Keratinocyte (primary cell): Measurements from ENCODE around the gene ASMT. TPM values are rescaled to one million over a fixed set of nuclear protein-coding genes. Genes with fewer than 3 reads are reported as not detected.
"Not testable (repeated sequence)": the region's sequence is repeated elsewhere in the genome, so short reads cannot be mapped to it uniquely, and the experiment has no call there.

ENCODE experiments used
- DNase-seq: peaks from one replicate; pipeline ENCODE4 v3.0.0-alpha.2; 2011; ENCODE audit warnings: low read depth, missing footprints, low spot score
- FAIRE-seq: peaks from 2 replicates; lab custom pipeline; 2011; peaks lifted over from hg19 to GRCh38; lab: Jason Lieb, UNC
- H2AFZ ChIP-seq: 2 replicates; pipeline ENCODE4 v1.6.0; 2012; ENCODE audit warnings: low read length, control low read depth, inconsistent platforms; ENCODE audit not compliant: control insufficient read depth
- H3K27ac ChIP-seq: 2 replicates; pipeline ENCODE4 v1.5.1; 2011; ENCODE audit warnings: low read length; ENCODE audit not compliant: control insufficient read depth, insufficient read depth
- H3K27me3 ChIP-seq: 3 replicates; pipeline ENCODE4 v1.6.0; 2011; ENCODE audit warnings: low read length; ENCODE audit not compliant: control insufficient read depth, insufficient read depth; ENCODE audit errors: extremely low read depth
- H3K36me3 ChIP-seq, 2 experiments: 2 replicates in 1 of 2; 3 replicates in 1 of 2; pipeline ENCODE4 v1.5.1; 2011; ENCODE audit warnings: low read length in 2 of 2, mild to moderate bottlenecking in 1 of 2; ENCODE audit not compliant: control insufficient read depth in 2 of 2, insufficient read depth in 2 of 2; ENCODE audit errors: extremely low read depth in 1 of 2
- H3K4me1 ChIP-seq: 3 replicates; pipeline ENCODE4 v1.5.1; 2011; ENCODE audit warnings: low read length; ENCODE audit not compliant: control insufficient read depth, insufficient read depth; ENCODE audit errors: extremely low read depth
- H3K4me2 ChIP-seq: 3 replicates; pipeline ENCODE4 v1.6.0; 2011; ENCODE audit warnings: low read depth, low read length; ENCODE audit not compliant: control insufficient read depth, insufficient read depth; ENCODE audit errors: extremely low read depth
- H3K4me3 ChIP-seq, 3 experiments: fragments of 200-600 bp in 1 of 3; sonication (generic) in 1 of 3; 2 replicates in 2 of 3; 3 replicates in 1 of 3; pipeline ENCODE4 v1.5.1; 2011 to 2016; ENCODE audit warnings: low read length in 3 of 3, mild to moderate bottlenecking in 3 of 3, control low read depth in 2 of 3, inconsistent platforms in 1 of 3, low read depth in 1 of 3, mixed read lengths in 1 of 3, mixed run types in 1 of 3, moderate library complexity in 1 of 3; ENCODE audit not compliant: control insufficient read depth in 2 of 3, insufficient read depth in 2 of 3; ENCODE audit errors: extremely low read depth in 1 of 3
- H3K79me2 ChIP-seq: 2 replicates; pipeline ENCODE4 v1.6.0; 2012; ENCODE audit warnings: low read length; ENCODE audit not compliant: control insufficient read depth, insufficient read depth
- H3K9ac ChIP-seq: 3 replicates; pipeline ENCODE4 v1.6.0; 2011; ENCODE audit warnings: low read length; ENCODE audit not compliant: control insufficient read depth, insufficient read depth; ENCODE audit errors: extremely low read depth
- H3K9me1 ChIP-seq: 3 replicates; pipeline ENCODE4 v1.6.0; 2011; ENCODE audit warnings: low read length; ENCODE audit not compliant: control insufficient read depth, insufficient read depth; ENCODE audit errors: extremely low read depth
- H3K9me3 ChIP-seq: 2 replicates; pipeline ENCODE4 v1.5.1; 2012; ENCODE audit warnings: low read depth, low read length; ENCODE audit not compliant: control insufficient read depth
- H4K20me1 ChIP-seq: 3 replicates; pipeline ENCODE4 v1.6.0; 2011; ENCODE audit warnings: low read length; ENCODE audit not compliant: control insufficient read depth, insufficient read depth; ENCODE audit errors: extremely low read depth
- EZH2 ChIP-seq: IDR thresholded peaks from one replicate; pipeline ENCODE4 v1.6.1; 2012; ENCODE audit warnings: inconsistent platforms, mild to moderate bottlenecking, low read length, moderate library complexity
- dilution Hi-C: fragments of 300-500 bp; cut with MboI; formaldehyde crosslinking; loops from one replicate; pipeline ENCODE4 v1.7.0; 2020; ENCODE audit warnings: low sequenced_read_pairs; ENCODE audit not compliant: extremely low pct_ligation_motif_present
- polyA minus RNA-seq, 3 experiments: library from RNA; depleted of rRNA, polyadenylated mRNA; stranded (reverse); fragments of >200 nt; gene quantifications; 1 replicate in 1 of 3; 2 replicates in 1 of 3; 3 replicates in 1 of 3; pipeline ENCODE4 v1.2.3, GENCODE V29; 2011
- polyA plus RNA-seq, 5 experiments: library from polyadenylated mRNA; depleted of rRNA in 3 of 5; stranded (reverse) in 3 of 5; stranded (forward) in 1 of 5; unstranded in 1 of 5; fragments of >200 nt; gene quantifications; 1 replicate in 1 of 5; 2 replicates in 3 of 5; 3 replicates in 1 of 5; pipeline versions ENCODE4 v1.2.1 to v1.2.3, GENCODE V29; 2011 to 2012; ENCODE audit warnings: missing spikeins in 2 of 5, low read depth in 1 of 5, low replicate concordance in 1 of 5
- TF ChIP-seq, protein P1 (sequence below), 3 experiments: IDR thresholded peaks in 1 of 3; conservative IDR thresholded peaks in 1 of 3; optimal IDR thresholded peaks in 1 of 3; 2 replicates in 2 of 3; 3 replicates in 1 of 3; pipeline versions ENCODE3 to v1.5.1; 2011; ENCODE audit warnings: low read length in 3 of 3, mild to moderate bottlenecking in 3 of 3, moderate library complexity in 2 of 3, control low read depth in 1 of 3, inconsistent platforms in 1 of 3; ENCODE audit not compliant: insufficient read depth in 2 of 3; ENCODE audit errors: extremely low read depth in 1 of 3

ASMT gene, protein sequence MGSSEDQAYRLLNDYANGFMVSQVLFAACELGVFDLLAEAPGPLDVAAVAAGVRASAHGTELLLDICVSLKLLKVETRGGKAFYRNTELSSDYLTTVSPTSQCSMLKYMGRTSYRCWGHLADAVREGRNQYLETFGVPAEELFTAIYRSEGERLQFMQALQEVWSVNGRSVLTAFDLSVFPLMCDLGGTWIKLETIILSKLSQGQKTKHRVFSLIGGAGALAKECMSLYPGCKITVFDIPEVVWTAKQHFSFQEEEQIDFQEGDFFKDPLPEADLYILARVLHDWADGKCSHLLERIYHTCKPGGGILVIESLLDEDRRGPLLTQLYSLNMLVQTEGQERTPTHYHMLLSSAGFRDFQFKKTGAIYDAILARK
- polyA plus RNA-seq (0.08 to 0.23 TPM in 2 of 3 replicates, not detected in the other), polyA minus RNA-seq (0.73 TPM in 1 of 3 replicates, not detected in the others)
- not detected for polyA plus RNA-seq (2011; ENCODE audit: low read depth)
- not detected in 2 replicates for polyA plus RNA-seq (2011; cell fraction: cytosol; rRNA removed)
- polyA plus RNA-seq (2011; cell fraction: nucleus; rRNA removed) = 0.93 and 1.2 TPM in 2 replicates
- polyA plus RNA-seq (2012; ENCODE audit: low replicate concordance) = 0.24 TPM in 1 of 2 replicates, not detected in the other
- polyA minus RNA-seq (2011; cell fraction: cytosol; rRNA and poly(A)+ RNA removed) = not detected
- 0.78 TPM in 1 of 2 replicates, not detected in the other for polyA minus RNA-seq (2011; cell fraction: nucleus; rRNA and poly(A)+ RNA removed)

DNA sequence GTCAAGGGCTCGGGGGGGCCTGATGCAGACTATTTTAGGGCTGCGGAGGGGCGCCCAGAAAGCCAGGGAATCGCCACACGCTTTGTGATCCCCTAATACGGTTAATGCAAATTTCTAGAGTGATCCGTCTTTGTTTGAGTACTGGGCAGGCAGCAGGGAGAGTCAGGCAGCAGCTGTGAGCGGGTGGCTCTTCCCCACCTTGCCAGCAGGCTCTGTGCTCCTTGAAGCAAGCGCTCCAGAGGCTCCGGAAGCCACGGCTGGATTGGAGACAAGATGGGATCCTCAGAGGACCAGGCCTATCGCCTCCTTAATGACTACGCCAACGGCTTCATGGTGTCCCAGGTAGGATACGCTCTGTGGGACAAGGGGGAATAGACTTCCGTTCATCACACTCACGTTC lies at the start of gene ASMT:
TSS of gene ASMT (plus strand) at position 133 of the 400 bp plus-strand sequence. CDS start at position 274, 141 bp downstream.
- Histone ChIP-seq H3K9me1 (no peaks in the 10 kb centered on the region), H3K9me3 (peaks cover 32% of the 10 kb centered on the region), H3K27ac (no peak within 1 kb of the TSS), H3K4me3 (no peak within 1 kb of the TSS), H2AFZ (no peak within 1 kb of the TSS), H3K9ac (no peak within 1 kb of the TSS), H3K79me2 (no peaks in the 10 kb centered on the region), H3K4me1 (no peaks in the 10 kb centered on the region), H3K36me3 (no peaks in the 10 kb centered on the region), H4K20me1 (no peaks in the 10 kb centered on the region), H3K27me3 (no peaks in the 10 kb centered on the region), H3K4me2 (no peak within 1 kb of the TSS)
- dilution Hi-C loops = no loop called here
- FAIRE-seq = no peak
- DNase-seq = no peak
- no peak for TF ChIP-seq EZH2
- TF ChIP-seq, protein P1, sequence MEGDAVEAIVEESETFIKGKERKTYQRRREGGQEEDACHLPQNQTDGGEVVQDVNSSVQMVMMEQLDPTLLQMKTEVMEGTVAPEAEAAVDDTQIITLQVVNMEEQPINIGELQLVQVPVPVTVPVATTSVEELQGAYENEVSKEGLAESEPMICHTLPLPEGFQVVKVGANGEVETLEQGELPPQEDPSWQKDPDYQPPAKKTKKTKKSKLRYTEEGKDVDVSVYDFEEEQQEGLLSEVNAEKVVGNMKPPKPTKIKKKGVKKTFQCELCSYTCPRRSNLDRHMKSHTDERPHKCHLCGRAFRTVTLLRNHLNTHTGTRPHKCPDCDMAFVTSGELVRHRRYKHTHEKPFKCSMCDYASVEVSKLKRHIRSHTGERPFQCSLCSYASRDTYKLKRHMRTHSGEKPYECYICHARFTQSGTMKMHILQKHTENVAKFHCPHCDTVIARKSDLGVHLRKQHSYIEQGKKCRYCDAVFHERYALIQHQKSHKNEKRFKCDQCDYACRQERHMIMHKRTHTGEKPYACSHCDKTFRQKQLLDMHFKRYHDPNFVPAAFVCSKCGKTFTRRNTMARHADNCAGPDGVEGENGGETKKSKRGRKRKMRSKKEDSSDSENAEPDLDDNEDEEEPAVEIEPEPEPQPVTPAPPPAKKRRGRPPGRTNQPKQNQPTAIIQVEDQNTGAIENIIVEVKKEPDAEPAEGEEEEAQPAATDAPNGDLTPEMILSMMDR (optimal IDR thresholded peaks at IDR 0.05 in 1 of 3, IDR thresholded peaks at IDR 0.05 in 1 of 3, conservative IDR thresholded peaks at IDR 0.05 in 1 of 3; ENCODE audit: extremely low read depth in 1 of 3, insufficient read depth in 2 of 3, low read length in 3 of 3) = no peak

DNA sequence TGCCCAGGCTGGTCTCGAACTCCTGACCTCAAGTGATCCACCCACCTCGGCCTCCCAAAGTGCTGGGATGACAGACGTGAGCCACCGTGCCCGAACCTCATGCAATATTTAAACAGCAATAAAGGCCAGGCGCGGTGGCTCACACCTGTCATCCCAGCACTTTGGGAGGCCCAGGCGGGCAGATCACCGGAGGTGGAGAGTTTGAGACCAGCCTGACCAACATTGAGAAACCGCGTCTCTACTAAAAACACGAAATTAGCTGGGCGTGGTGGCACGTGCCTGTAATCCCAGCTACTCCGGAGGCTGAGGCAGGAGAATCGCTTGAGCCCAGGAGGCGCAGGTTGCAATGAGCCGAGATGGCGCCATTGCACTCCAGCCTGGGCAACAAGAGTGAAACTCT lies 40.7 kb upstream of the ASMT start:
- H3K27me3 ChIP-seq, H3K79me2 ChIP-seq, H3K4me3 ChIP-seq, H3K4me2 ChIP-seq, FAIRE-seq, H3K9ac ChIP-seq, H3K9me1 ChIP-seq, H3K4me1 ChIP-seq, H3K9me3 ChIP-seq, H2AFZ ChIP-seq, H4K20me1 ChIP-seq, DNase-seq, dilution Hi-C loops, H3K27ac ChIP-seq, H3K36me3 ChIP-seq: not testable (repeated sequence)
